HG03196 (cell line): ENCODE measurements around the gene AP3B1.

ENCODE experiments used
- ATAC-seq: cut with Tn5 transposase; IDR thresholded peaks from one replicate; pipeline ENCODE4 v1.9.1; 2021; ENCODE audit not compliant: unreplicated experiment

AP3B1 gene

DNA sequence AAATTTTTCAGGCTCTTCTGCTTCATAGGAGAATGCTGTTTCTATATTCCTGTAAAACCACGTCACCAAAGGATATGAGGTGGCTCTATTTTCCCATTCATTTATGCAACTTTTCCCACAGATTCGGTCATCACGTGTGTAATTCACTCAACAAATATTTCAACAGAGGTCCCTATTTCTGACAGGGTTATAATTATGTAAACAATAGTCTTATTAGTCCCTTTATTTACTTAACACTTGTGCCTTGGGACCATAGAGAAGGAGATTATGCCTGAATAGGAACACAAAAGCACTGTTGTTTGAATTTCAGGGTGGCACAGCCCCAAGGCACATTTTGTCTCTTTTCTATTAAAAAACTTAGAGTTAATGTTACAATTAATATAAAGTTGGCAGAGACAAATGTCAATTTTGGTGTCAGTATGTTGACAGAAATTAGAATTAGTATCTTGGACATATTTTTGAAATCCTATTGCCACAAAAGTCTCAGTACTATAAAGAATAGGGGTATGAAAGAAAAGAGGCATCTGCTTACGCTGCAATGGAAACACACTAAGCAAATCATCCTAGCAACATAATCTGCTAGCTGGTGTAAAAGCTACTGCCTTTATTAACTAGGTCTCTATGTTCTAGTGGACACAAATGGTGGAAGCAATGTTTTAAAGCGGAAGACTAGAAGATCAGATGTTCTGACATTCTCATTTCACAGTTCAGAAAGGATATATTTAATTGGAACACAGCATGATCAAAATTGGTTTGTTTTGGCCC is 289.3 kb downstream of the AP3B1 start:
- no peak for ATAC-seq

DNA sequence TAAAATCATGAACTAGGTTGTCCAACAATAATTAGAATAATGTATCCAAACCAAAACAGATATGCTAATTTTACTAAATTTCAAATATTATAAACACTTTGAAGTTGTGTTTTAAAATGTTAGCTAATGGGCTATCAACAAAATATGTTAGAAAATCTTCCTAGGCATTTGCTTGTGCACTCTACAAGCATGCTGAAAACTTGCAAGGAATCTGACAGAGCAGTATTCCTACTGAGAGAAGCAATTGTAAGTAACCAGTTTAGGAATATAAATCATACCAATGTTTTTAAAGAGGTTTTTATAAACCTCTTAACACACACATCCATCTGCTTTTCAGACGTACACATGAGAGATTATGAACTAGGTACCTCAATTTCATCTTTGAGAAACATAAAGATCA is 289.9 kb downstream of the AP3B1 start:
- no peak for ATAC-seq

DNA sequence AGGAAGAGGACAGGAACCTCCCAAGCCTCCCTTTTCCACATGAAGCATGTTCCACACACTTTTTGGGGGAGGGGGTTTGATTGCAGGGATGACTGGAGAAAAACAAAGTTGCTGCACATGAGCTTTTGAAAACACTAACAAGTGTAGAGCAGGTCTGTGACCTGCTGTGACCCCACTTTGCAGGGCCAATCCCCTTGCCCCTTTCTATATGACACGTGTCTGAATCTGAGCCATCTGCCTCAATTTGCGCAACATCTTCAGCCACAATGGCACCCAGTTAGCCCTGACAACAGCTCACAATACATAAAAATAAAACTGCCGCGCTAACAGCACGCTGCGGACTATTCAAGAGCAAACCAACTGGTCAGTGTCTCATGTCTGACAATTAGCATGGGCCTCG is 290.6 kb downstream of the AP3B1 start:
- ATAC-seq = no peak

DNA sequence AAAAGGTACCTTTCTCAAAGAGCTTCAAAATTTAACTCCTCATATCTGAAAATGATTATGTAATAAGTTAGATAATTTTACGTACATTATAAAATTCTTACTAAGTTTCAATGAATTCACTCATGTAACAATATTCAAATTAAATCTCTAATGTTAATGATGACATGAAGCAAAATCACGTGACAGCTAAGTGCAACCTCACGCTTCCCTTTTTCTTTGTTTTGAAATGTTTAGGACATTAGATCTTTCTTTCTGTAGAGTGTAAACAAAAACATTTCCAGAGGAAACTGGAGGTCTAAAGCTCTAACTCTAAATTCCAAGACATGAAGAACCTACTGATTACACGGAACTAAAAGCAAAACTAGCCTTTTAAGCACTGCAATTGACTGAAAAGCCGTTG is 291.0 kb downstream of the AP3B1 start:
- ATAC-seq = no peak

DNA sequence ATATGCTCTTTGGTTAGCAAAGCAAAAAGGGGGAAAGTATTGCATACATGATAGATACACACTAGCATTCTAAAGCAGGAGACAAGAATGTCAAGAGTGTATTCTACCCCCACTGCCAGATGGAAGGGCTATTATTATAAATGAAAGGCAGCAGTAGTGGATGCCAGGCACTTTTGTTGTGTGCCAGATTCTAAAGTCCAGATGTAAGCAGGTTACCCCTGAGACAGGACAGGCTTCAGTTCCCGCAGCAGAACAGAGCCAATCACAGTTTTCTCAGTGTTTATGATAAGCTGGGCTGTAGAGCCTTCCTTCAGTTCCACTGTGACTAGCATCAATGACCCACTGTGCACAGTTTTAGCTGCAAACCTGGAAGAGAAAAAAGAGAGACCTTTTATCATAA is 291.8 kb downstream of the AP3B1 start:
- ATAC-seq = no peak

DNA sequence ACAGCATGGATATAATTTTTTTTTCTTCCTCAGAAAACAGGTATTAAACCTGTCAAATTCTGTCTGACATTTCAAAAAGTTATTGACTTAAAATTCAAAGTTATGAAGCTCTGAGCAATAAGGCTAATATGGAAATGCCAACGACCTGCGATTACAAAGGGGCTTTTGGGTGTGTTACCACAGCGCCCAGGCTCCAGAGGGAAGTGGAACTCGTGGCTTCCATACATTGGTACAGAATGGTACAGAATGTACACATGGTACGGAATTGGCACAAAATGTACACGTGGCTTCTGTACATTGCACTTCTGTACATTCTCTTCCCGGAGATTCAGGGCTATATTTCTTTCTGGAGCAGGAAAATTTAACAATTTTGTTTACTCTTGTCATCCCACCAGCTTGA is 293.3 kb downstream of the AP3B1 start:
- no peak for ATAC-seq

DNA sequence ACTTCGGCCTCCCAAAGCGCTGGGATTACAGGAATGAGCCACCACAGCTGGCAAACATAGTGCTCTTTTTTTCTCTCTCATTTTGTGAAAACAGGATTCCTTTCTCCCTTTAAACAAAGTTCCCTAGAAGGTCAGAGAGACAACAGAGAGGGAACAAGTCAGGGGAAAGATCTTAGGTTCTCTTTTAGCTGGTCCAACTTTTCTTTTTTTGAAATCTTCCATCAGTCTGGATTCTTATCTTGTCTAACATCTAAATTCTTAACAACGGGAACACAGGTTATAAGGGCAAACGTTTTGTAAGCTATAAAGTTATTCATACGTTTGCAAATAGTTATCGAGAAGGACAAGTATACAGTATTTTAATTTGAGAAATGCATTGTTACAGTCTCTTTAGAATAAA is 294.3 kb downstream of the AP3B1 start:
- ATAC-seq = no peak

DNA sequence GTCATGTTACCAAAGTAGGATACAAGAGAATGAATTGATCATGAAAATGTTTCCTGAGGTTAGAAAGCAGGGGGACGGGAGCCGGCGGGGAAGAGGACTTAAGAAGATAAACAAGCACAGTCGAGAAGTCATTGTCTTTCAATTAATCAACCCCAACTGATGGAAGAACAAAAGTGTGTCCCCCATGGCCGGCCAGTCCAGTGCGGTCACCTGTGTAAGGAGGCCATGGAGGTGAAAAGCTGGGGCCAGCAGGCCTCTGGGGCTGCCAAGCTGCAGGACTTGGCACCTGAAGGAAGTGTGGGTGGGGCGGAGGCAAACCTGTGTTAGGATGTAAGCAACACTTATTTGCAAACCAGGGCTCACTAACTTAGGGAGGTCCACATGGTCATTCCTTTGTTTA is 295.1 kb downstream of the AP3B1 start:
- no peak for ATAC-seq

DNA sequence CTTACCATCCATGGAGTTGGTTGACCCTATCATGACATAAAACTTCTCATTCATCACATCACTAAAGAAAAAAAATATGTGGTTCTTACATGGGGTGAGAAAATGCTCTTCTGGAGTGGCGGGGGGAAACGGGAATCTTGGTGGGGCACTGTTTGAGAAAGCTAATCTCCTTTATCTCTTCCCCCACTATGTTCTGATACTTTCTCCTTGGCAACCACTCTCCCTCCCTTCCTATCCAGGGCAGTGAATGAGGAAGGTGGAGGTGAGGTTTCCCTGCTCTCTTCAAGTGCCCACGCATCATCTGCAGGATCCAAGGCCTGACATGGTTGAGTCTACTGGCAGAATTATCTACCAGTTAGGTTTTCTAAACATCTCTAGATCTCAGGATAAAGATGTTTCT is 297.6 kb downstream of the AP3B1 start:
- ATAC-seq = no peak

DNA sequence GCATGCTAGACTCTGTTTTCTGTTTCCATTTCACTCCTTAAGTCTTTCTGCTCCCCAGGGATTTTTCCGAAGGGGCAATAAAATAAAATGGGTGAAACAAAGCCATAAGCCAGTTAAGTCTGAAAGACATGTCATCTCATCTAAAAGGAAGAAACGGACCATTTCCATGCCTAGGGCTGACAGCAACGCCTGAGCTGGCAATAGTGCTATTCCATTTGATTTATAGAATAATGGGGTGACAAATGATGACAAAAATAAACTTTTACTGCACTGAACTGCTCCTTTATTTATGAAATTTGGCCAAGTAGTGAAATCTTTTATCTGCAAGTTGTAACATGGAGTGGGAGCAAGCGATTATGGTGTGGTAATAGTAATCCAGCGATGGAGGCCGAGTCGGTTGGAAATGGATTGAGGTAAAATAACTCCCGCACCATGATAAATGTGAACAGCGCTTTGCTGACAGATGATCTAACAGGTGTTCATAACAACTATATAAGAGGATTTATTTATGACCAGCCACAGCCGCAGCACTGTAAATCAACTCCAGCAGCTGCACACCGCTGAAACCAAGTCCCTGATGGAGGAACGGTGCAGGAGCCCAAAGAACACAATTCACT is 298.6 kb downstream of the AP3B1 start:
- no peak for ATAC-seq

DNA sequence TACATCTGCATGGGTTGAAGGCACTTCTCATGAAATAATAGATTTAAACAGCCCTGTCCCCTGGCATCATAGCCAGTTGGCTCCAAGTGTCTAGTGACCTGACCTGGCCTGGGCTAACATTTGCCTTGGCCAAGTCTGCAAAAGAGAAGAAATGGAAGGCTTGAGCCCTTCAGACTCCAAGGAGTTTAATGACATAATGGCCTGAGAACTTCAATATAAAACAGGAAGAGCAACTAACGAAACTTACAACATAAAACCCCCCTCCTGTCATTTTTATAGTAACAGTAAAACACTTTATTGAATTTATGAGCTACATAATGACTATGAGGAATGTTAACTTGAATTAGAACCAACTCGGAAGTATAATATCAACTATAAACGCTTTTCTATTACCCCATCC is 299.6 kb downstream of the AP3B1 start:
- ATAC-seq = no peak

DNA sequence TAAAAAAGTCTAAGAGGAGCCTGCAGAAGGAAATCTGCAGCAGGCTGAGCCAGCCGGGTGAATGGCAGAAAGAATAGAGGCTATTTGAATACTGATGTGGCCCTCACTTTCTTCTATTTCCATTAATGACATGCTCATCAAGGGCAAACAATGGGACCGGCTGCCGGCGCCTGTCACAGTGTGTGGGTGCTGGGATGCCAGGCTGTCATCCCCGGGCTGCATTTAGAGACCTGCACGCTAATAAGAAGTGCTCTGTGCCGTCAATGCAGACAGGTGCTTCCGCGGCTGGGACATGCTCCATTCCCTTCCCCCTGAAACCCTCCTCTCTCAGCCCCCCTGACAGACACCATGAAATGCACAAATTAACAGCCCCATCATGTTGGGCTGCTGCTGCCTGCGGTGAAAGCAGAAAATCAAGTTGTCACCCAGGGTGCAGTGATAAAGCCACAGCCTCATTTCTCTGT is 300.6 kb downstream of the AP3B1 start:
- ATAC-seq = no peak

DNA sequence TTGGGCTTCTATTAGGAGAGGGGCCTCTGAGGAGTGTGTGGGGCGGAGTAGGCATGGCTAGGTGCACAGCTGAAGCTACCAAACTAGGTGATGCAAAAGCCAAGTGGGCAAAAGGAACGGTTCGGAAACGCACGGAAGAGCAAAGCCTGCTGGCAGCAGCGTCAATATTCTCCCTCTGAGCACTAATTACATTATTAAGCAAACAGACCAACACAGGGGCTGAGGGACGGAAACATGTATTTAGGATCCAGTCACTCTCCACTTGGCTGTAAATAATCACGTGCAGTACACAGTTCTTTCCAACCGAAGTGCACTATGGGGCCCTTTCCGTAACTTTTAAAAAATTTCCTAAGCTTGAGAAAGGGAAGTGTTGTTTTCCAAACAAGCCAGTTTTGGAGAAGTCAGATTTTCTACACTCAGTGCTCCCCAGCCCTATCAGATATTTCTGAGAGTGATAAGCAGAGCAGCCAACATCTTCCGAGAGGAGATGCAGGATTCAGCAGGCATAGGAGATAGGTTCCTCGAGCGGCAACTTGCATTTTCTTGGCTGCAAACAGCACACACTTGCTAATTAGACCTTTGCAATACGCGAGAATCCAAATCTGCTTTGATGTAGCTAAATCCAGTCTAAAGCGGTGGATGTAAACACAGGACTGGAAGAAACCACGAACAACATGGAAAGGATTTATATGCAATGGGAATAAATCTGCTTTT is 301.2 kb downstream of the AP3B1 start:
- no peak for ATAC-seq

DNA sequence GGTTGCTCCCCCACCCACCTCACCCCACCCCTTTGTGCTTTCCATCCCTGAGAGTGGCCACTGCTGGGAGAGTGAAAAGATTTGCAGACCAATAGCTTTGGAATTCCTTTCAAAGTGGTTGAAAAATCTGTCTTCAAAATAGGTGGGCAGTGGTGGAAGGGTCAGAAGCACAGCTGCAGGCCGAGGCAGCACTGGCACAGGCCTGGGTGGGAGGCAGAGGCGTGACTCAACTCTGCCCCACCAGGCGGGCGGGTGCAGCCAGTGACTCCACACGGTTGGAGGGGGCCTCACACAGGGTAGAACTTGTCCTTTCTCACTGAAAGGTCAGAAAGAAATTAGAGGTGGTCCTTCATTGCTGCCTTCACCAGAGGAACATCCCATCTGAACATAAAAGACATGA is 303.4 kb downstream of the AP3B1 start:
- no peak for ATAC-seq

DNA sequence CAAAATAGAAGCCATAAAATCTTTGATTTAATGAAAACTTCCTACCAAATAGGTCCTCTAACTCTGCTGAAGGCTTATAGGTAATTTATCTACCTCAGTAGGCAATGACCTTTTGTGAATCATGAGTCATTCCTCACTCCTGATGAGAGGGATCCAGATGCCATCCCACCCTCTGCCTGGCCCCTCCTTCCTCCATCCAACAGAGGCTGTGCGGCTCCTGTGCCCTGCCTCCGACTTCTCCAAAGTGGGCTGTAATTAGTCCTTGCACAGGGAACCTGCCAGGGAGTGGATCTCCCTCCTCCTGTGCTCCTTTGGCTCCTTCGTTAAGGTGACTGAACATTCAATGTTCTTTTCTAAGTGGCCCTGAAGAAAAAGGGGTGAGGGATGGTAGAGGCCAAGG is 304.5 kb downstream of the AP3B1 start:
- no peak for ATAC-seq

DNA sequence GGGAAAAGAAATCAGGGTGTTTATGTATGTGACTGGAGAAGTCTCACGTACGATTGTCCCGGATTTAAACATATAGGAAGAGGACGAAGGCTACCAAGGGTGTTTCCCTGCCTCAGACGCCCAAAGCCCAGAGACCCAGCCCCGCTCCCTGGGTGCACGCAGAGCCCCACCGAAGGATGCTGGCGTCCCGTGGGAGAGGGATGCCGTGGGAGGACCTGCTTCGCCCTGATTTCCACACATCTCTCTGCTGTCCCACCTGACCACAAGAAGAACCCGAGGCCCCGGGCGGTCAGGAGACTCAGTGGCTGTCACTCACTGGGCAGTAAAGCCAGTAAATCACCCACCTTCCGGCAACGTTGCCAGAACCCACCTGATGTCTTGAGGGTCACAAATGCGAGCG is 306.5 kb downstream of the AP3B1 start:
- no peak for ATAC-seq

DNA sequence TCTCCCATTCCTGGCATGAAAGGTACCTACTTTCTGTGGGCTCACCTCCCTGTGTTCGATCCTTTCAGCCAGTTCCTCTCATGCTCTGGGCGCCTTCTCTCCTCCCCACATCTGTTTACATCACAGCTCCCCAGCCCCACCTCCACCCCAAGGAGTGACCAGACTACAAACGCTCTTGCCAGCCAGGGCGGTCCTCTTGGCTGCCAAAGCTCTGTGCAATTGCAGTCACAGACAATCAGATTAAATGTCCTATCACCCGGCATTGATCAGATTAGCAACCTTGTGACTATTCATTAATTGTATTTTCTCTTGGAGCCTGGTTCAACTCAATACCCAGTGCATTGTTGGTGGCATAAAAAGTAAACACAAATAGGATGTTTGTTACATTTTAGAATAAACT is 307.2 kb downstream of the AP3B1 start:
- no peak for ATAC-seq

DNA sequence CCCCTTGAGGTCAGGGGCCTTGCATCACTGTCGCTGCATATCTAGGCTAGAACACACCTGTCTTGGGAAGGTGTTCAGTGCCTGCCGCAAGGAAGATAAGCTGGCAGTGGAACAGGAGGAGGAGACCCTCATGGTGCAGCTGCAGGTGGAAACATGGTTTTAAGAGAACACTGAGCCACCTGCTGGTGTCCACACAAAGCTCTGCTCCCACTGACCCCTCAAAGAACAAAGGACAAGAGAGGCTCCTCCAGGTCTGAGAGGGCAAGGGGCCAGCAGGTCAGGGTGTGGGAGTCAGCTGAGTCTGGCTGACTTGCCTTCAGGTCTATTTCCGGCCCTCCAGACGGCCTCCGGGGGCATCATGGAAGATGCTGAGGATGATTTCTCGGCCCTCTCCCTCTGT is 308.2 kb downstream of the AP3B1 start:
- ATAC-seq = no peak

DNA sequence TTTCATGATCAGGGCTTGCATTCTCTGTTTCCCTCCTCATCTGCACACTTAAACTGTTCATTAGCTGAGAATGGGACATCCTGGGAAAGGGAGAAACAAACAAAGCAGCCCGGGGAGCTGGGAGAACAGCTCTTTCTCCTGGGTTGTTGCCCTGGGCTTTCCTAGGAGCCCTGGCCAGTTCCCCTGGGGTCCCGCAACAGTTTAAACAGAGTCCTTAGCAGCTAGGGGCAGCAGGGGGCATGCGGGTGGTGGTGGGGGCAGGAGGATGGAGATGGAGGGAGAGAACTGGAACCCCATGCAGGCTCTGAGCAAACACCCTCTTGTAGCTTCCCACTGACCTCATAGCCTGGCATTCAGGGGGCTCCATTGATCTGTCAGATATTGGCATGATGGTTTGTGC is 309.3 kb downstream of the AP3B1 start:
- ATAC-seq = no peak

DNA sequence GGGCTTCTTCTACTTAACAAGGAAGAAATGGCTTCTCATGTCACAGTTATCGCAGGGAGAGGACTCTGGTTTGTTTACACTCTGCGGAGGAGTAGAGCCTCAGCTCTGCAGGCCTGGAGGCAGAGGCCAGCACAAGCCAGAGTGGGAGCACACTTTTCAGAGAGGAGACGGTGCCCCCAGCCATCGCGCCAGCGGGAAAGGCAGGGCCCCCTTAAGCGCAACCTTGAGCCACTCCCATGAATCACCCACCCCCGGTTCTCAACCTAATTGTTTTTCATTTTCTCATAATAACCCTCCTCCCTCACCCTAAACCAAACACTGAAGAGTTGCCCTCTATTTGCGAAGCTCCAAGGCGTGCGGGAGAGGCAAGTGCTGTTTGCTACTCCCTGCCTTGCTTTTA is 309.9 kb downstream of the AP3B1 start:
- no peak for ATAC-seq

DNA sequence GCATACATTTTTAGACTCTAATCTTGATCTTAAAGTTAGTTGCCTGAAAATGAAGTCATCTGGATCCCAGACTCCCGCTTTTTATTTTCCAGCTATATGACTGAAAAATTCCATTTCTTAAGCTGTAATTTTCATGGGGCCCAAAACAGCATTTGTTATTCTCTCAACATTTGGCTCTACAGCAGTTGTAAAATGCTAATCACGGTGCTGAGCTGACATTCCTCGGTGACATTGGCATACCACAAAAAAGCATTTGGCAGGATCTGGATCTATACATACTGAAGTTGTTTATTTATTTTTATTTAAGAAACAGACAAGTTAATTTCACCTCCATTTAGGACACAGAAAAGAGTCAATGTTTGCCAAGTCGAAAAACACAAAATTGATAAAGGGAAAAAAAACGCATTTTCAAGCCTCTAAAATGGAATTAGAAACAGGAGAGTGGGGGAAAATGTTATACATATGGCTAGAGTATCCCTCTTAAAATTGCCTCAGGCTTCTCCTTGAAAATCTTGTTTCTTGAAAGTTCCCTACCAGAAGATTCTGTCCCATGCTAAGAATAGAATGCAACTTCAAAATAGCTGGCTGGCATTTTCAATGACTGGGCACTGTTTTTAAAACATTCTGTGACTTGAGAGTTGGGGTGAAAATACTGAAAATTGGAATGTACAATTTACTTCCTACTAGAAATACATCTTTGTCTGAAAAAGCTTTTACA is 310.9 kb downstream of the AP3B1 start:
- no peak for ATAC-seq

DNA sequence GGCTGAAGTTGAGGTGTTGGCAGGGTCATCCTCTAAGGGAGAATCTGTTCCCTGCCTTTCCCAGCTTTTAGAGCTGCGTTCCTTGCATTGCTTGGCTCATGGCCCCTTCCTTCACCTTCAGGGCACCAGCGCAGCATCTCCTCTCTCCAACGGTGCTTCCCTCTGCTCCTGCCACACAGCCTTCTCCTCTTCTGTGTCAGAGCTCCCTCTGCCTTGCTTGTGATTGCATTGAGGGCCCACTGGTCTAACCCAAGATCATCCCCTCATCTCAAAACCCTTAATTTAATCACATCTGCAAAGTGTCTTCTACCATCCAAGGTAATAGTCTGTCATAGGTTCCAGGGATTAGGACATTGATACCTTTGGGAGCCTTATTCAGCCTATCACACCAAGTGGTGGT is 312.7 kb downstream of the AP3B1 start:
- no peak for ATAC-seq
